HG03097 (cell line): ENCODE data around the gene HES4.
"Not testable (repeated sequence)": the region's sequence is repeated elsewhere in the genome, so short reads cannot be mapped to it uniquely, and the experiment has no call there.

Experiments used
- ATAC-seq: cut with Tn5 transposase; IDR thresholded peaks from one replicate; pipeline ENCODE4 v1.9.1; 2021; ENCODE audit not compliant: unreplicated experiment, low FRiP score

Gene HES4

GRCh38 chr1:1000357-1001056 is 610 bp upstream of the HES4 start:
- no peak for ATAC-seq

DNA sequence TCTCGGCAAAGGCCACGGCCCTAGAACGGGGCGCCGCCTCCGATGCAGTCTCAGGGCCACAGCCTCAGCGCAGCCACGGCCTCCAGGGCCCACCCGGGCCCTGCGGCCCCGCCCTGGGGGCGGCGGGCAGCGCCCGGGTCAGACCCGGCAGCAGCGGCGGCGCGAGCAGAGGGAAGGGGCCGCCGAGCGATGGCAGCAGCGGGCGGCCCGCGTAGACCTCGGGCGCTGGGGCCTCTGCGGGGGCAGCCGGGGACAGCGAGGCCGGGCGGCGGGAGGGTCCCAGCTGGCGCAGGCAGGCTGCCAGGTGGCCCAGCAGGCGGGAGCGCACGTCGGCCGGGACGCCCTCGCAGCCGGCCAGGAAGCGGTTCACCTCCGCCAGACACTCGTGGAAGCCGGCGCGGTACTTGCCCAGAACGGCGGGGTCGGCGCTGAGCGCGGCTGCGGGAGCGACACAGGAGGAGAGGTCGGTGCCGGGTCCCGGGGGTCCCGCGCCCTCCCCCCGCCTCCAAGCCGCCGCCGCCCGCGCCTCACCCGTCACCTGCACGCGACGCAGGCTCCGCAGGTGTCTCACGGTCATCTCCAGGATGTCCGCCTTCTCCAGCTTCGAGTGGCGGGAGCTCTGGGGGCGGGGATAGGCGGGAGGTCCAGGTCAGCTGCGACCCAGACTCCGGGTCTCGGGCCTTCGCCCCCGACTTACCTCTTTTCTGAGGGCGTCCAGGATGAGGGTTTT is 737 bp downstream of the HES4 start:
- no peak for ATAC-seq

DNA sequence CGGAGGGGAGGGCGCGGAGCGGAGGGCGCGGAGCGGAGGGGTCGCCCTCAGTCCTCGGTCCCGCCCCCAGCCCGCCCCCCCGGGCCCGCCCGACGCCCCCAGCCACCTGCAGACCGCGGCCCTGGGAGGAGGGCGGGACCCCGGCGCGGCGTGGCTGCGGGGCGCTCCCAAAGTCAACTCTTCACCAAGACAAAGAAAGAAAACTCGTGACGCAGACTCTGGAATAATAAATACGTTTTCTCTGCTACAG is 1.2 kb downstream of the HES4 start:
- no peak for ATAC-seq

DNA sequence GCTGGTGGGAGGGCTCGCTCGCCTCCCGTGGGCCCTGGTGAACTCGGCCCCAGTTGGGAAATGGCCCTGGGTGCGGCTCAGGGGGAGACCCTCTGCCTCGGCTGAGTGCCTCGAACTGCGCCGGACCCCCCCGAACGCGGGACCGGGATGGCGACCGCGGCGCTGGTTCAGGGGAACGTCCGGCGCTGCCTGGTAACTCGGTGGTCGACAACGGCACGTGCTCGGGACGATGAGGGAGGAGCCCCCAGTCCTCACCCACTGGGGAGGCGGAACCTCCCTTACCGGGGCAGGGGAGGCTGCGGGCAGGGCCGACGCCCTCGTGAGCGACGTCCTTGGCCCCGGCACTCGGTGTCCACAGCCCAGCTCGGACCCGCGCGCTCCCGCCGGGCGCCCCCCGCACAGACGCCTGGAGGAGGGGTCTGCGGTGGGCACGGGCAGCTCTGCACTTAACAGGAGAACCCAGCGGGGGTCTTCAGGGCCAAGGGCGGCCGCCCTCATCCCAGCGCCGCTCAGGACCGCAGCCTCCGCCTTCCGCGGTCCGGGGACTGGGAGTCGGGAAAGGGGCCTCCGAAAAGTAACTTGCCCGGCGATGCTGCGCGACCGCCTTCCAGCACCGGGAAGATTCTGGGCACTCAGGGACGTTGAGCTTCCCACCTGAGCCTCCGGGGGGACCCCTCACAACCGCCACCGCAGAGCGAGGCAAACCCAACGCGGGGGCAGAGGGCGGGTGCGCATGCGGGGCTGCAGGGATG is 1.7 kb downstream of the HES4 start:
- no peak for ATAC-seq

DNA sequence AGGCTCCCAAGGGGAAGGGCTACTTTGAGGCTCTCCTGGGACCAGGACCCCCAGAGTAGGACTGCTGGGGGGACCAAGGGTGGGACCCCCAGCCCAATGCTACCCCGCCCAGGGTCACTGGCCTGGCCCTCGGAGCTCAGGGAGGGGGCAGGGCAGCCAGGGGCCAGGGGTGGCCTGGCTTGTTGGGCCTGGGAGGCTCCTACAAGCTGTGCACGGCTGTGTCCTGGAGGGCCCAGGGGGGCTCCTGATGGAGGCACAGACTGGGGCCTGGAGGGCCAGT is 2.2 kb downstream of the HES4 start:
- no peak for ATAC-seq

GRCh38 chr1:996851-997712 is 2.8 kb downstream of the HES4 start:
- ATAC-seq, result no peak

- ATAC-seq, result no peak
These were observed 3.9 kb downstream of the HES4 start for GRCh38 chr1:995665-996633.

DNA sequence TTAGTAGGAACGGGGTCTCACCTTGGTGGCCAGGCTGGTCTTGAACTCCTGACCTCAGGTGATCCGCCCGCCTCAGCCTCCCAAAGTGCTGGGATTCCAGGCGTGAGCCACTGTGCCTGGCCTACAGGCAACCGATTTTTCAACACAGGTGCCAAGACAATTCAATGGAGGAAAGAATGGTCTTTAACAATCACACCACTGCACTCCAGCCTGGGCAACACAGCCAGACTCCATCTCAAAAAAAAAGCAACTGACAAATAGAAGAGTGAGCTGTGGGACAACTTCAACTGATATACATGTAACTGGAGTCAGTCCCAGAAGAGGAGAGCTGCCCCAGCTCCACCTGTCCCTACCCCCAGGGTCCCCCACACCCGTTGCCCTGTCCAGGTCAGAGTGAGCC is 5.4 kb downstream of the HES4 start:
- ATAC-seq, result not testable (repeated sequence)

- no peak for ATAC-seq
These were observed 6.4 kb downstream of the HES4 start for GRCh38 chr1:993379-993995.

DNA sequence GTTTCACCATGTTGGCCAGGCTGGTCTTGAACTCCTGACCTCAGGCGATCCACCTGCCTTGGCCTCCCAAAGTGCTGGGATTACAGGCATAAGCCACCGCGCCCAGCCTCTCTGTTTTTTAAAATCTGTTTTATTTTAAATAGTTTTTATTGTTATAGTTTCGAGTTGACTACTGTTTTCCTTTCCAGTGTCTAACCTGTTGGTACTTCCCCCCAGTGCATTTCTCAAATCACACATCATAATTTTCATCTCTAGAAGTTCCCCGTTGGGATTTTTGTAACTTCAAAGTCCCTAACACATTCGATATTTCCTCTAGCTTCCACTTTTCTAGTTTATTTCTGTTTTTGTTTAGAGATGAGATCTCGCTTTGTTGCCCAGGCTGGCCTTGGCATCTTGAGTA is 7.5 kb downstream of the HES4 start:
- no peak for ATAC-seq

DNA sequence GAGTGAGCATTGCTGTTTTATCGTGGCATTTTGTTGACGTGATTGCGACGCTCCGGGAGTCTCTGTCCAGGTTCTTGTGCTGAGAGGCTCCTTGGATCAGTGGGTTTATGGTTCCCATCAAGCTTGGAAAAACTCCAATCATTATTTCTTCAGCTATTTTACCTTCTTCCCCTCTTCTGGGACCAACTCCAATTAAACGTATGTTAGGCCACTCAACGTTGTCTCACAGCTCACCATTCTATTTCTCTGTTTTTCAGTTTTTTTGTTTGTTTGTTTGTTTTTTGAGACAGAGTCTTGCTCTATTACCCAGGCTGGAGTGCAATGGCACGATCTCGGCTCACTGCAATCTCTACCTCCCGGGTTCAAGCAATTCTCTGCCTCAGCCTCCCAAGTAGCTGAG is 8.0 kb downstream of the HES4 start:
- ATAC-seq, result no peak

DNA sequence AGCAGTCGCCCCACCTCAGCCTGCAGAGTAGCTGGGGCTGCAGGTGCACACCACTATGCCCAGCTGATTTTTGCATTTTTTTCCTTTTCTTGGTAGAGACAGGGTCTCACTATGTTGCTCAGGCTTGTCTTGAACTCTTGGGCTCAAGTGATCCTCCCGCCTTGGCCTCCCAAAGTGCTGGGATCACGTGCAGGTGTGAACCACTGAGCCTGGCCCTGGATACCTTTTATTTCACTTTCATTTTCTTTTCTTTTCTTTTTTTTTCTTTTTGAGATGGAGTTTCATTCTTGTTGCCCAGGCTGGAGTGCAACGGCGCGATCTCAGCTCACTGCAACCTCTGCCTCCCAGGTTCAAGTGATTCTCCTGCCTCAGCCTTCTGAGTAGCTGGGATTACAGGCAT is 8.6 kb downstream of the HES4 start:
- ATAC-seq, result not testable (repeated sequence)

DNA sequence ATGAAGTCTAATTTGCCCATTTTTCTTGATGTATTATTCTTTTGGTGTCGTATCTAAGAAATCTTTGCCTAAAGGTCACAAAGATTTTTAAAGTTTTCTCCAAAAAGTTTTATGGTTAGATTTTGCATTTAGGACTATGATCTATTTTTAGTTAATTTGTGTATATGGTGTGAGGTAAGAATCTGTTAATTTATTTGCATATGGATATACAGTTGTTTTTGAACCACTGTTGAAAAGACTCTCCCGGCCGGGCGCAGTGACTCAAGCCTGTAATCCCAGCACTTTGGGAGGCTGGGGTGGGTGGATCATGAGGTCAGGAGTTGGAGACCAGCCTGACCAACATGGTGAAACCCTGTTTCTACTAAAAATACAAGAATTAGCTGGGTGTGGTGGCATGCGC is 11.8 kb downstream of the HES4 start:
- ATAC-seq, result not testable (repeated sequence)

GRCh38 chr1:985126-985525 is 14.8 kb downstream of the HES4 start:
- ATAC-seq, result no peak

DNA sequence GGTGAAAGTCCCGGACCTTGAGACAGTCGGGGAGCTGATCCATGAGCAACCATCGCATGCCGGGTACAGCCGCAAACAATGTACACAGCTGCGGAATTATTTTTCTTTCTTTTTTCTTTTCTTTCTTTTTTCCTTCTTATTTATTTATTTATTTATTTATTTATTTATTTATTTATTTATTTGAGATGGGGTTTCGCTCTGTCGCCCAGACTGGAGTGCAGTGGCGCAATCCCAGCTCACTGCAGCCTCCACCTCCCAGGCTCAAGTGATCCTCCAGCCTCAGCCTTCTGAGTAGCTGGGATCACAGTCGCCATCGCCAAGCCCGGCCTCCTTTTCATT is 15.5 kb downstream of the HES4 start:
- ATAC-seq, result no peak

DNA sequence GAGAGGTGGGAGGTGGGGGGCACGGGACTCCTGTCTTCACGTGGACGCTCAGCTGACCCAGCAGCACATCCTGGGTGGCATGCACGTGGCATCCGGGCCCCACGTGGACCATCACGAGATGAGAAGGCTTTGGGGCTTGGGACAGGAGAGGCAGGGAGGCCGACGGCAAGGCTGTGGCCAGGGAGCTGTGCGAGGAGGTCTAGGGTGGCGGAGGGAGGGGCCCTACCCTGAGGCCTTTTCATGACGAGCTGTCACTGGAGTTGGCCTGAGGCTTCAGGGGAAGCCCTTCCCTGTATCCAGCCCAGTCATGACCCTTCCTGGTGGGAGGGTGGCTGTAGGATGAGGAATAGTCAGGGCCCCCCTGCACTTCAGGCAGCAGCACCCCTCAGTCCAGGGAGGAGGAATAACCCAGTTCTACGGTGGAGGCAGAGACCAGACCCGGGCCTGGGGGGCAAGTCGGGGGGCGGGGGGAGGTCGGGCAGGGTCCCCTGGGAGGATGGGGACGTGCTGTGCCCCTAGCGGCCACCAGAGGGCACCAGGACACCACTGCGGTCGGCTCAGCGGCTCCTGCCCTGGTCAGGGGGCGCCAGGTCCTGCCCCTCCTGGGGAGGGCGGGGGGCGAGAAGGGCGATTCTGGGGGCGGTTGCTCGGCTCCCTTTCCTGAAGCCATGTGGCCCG is 16.0 kb downstream of the HES4 start:
- ATAC-seq, result no peak

- no peak for ATAC-seq
These were observed 17.0 kb downstream of the HES4 start for GRCh38 chr1:982765-983436.

GRCh38 chr1:981955-982558 is 17.8 kb downstream of the HES4 start, which contains the start of gene PERM1:
Gene PERM1, minus strand, starts transcription at chr1:982093. Its CDS starts 1,064 bp downstream, at chr1:981029.
- ATAC-seq, result no peak
